ENCODE measurements around the gene PRUNE2.

The PRUNE2 gene

DNA sequence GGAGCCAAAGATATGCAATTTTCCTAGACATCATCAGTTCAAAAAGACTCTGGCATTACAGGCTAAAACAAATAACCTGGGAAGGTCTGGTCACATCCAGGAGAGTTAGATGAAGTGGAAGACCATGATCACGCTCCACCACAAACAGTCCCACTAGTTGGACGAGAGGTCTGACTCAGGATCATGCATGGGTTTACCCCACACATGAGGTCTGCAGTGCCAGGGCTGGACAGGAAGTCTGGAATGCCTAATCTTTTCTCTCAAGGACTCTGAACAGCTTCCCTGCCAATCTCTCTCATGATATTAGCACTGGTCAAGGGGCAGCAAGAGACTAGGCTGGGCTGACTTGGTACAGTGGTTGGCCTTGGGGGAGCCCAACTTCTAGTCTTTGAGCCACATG is 7.1 kb downstream of the PRUNE2 start:
- no peak for DNase-seq (ENCODE audit: low read depth in 3 of 3)

DNA sequence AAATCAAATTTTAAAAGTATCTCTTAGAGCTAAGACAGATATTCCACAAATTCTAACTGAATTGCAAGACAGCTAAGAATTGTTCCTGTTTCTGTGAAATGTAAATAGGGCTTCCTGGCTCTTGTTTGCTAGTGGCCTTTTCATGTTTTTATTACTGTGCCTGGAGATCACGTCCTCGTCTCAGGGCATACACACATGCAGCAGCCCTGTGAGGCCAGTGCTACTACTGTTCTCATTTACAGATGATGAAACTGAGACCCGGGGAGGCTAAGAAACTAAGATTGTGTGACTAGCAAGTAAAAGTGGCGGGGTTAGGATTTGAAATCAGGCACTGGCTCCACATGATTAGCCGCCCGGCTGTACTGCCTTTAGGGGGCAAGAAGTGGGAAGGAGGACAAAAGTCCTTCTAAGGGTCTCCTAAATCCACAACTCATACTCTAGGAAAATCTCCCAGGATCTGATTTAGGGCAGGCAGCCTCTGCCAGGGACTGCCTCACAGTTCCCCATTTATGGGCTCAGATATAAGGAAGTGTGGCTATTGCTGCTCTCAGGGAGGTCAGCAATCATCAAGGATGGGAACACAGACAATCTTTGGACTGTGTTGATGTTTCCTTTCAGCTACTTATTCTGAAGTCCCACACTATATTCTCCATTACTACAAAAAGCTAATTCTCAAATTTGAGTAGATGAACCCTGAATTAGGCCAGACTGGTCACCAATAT is 7.9 kb downstream of the PRUNE2 start:
- DNase-seq (ENCODE audit: low read depth in 3 of 3) = no peak

DNA sequence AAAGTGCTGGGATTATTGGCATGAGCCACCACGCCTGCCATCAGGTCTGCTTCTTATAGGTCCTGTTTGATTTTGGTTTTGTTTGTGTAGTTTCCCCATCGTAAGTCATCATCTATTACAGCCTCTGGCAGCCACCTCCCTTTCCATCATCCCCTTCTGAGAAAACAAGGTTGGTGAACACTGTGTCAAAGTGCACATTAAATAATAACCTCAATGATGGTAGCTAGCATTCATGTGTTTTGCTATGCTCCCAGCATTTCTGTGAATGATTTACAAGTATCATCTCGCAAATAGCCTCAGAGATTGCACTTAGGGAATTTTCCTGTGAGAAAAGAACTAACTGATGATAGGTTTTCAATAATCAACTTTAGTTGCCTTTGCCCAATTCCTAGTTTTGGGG is 9.9 kb downstream of the PRUNE2 start:
- DNase-seq (ENCODE audit: low read depth in 3 of 3) = no peak

DNA sequence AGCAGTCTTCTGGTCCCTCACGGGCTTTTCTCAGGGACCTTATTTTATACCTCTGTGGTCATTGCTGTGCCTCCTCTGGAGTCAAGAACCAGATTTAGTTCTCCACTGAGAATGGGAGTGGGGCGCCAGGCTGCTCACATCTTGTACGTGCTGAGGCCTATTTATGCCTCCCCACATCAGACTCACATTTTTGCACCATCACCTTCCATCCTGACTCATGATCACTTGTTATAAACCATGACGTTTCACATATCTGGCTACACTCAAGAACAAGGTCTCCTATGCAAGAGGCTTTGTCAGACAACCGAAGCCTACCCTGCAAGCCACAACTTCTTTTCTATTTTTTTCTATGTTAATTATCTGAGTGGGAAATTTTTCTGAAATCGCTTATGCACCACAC is 10.7 kb downstream of the PRUNE2 start:
- DNase-seq (ENCODE audit: low read depth in 3 of 3) = no peak

DNA sequence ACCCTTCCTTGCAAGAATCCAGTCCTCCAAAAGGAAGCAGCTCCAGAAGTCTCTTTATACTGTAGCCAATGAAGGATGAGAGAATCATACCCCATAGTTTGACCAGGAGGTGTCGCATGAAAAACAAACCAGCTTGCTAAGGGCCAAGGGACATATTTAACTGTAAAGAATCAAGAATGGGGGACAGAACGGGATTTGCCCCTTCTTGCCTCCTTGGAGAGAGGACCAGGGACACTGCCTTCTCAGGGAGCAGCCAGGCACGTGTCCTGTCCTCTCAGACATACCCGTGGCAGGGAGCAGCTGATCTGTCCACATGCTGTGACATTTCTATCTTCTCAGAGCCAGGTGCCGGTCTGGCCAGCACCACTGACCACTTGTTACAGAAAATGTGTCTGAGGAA is 11.7 kb downstream of the PRUNE2 start:
- DNase-seq (ENCODE audit: low read depth in 3 of 3) = no peak

DNA sequence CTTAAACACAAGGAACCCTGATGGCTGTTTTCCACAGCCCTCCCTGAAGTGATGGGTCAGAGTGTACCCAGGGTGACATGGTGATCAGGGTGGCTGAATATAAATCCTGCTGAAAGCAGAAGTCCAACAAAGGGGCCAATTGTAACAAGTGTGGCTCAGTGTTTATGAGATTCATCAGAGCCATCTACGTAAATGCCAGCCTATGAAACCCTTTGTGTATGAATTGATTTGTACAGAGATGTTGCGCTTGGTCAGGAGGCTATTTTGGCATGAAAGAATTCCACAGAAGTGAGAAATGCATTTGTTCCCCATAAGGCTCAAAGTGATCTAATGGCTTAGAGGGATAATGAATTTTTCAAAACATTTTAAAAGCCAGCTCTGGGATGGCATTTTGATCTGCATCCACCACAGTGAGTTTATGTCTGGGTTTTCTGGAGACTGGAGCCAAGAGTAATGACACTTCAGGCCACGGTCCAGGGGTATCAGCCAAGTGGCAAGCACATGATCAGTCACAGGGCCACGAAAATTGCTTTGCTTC is 12.4 kb downstream of the PRUNE2 start:
- no peak for DNase-seq (ENCODE audit: low read depth in 3 of 3)

DNA sequence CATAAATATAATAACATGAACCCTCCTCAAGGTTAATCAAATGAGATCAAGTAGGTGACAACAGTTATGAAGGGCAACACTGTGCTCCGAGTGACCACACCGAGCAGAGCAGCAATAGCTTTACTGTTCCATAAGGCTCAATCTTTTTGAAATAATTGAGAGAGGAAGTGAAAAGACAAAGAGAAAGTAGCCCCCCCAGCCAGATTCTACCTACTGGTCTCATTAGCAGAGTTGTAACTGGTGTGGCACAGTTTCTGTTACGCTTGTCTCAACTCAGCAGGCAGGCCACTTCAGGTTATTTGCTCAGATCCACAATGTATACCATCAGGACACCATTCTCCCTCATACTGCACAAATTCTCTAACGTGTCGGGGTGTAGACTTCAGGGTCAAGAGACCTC is 14.0 kb downstream of the PRUNE2 start:
- no peak for DNase-seq (ENCODE audit: low read depth in 3 of 3)

DNA sequence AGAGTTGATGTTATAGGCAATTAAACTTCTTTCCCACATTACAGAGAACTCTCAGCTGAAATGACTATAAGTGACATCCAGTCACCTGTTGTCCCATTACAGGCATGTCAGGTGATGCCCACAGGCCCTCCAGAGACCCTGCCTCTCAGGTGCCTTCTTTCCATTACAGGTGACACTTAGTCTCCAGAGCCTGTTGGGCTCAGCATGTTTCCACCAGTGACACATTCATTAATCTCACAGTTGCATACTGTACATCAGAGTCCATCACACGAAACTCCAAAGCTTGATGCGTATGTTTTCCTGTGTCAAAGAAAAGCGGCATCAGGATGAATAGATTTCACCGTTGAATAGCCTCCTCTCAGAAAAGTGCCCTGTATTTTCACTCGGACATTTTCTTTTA is 14.6 kb downstream of the PRUNE2 start:
- DNase-seq (ENCODE audit: low read depth in 3 of 3) = no peak

DNA sequence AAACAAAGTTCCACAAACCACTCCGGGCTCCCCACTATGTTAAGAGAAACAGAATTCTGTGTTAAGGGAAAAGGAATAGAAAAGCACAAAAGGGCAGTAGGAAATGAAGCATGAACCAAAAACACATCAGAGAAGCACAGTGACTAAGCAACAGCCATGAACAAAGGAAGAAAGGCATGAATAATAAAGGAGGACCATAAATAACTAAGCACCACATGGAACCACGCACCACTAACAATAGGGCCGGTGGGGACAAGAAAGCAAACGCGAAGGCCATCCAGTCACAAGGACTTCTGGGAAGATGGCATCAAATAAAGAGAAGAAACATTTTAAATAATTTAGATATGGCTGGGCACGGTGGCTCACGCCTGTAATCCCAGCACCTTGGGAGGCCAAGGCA is 18.0 kb downstream of the PRUNE2 start:
- DNase-seq (ENCODE audit: low read depth in 3 of 3) = no peak

DNA sequence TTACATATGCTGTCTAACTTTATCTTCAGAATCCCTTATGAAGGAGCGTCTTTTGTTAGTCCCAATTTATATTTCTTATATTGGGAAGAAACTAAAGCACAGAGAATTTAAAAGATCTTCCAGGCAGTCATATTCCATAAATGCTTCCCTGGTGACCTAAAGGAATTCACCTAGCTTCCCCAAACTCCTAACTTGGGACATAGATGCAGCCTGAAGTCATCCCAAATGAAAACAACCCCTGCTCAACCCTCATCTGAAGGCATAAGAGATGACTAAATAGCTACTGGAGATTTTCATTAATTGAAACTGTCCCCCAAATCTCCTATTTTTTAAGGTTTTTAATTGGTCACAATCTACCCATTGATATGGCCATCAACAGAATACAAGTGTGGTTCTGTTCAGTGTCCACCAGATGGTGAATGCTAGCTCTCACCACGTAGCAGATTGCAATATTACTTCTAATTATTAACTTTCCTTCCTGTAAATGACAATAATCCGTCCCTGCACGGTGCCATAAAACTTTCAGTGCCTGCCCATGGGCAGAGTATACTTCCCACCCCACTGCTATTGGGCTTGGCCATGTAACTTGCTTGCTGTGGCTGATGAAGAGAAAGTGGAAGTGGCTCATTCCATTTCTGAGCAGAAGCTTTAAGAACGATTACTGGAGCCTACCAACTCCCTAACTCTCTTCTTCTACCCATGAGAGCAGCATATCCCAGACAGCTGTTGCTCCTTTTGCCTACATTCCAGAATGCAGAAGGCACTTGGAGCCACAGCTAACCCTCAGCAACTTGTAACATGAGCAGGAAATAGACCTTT is 18.7 kb downstream of the PRUNE2 start:
- DNase-seq (ENCODE audit: low read depth in 3 of 3) = no peak

DNA sequence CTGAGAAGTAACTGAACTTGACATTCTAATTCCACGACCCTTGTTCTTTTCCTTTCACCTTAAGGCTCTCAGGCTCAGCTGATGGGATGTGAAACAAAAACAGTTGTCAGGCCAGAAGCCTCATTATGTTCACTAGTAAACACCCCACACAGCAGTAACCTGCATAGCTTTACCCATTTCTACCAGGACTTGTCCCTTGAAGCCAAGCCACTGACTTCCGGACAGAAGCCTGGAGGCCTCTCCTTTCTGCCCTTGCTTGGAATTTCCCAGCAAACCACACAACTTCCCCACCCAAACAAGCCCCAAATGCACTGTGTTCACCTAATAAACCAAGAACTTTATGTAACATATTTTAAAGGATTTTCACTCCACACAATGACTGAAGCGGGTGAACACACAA is 19.6 kb downstream of the PRUNE2 start:
- DNase-seq (ENCODE audit: low read depth in 3 of 3) = no peak

DNA sequence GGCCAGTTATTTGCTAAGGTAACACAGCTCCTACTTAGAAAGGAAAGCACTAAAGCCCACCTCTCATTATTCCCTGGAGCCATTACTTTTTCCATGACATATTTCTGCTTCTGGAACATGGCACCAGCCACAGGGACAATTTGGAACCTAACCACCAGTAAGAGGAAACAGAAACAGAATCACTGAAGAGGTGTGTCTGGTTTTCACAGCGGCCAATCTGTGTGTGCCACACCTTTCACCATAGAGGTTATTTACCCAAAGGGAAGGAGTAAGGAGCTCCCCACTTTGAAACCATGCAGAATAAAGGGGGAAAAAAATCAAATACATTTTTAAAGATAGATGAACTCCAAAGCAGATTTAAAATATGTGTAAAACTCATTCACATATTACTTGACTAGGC is 21.1 kb downstream of the PRUNE2 start:
- DNase-seq (ENCODE audit: low read depth in 3 of 3) = no peak

DNA sequence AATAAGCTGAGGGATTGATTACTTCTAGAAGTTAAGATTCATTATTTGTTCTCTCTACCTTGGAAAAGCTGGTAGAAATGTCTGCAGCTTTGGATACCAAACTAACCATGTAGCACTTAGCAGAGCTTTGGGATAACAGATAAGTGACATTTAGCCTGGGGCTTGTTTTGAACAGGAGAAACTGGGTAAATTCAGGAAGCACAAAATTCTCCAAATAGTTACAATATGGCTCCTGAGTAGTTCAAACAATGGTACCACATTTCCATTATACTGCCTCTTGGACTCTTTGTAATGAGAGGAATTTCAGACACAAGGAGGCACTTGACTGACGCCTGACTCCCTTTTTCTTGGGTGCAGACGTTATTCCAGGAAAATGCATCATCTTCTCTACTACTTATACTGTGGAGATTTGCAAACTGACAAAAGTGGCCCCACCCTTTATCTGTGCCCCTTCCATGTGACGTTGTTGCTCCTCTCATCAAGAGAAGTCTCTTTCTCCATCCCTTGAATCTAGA is 22.5 kb downstream of the PRUNE2 start:
- no peak for DNase-seq (ENCODE audit: low read depth in 3 of 3)

DNA sequence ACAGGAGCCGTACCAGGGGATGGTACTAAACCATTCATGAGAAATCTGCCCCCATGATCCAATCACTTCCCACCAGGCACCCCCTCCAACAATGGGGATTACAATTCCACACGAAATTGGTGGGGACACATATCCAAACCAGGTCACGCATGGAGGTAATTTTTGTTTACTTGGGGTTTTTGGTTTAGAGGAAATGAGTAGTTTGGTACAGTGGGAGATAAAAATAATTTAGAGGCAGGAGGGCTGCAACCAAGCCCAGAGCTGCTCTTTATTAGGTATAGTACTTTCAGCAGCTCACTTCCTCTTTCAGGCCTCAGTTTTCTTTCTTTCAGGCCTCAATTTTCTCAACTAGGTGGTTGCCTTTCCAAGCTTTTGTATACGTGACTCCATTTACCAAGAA is 23.2 kb downstream of the PRUNE2 start:
- DNase-seq (ENCODE audit: low read depth in 3 of 3) = no peak

DNA sequence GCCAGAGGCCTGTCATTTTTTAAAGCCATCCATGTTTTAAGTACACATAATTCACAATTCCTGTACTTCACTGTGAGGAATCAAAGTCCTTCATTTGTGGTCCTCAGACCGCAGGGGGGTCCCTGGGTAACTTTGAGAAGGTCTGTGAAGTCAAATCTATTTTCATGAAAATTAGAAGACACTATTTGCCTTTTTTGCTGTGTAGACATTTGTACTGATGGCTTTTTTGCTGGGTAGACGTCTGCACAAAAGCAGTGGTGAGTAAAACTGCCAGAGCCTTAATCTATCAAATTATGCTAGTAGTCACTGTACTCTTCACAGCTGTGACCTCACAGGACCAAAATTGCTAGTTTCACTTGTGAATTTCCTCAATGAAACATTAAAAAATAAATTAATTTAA is 25.7 kb downstream of the PRUNE2 start:
- DNase-seq (ENCODE audit: low read depth in 3 of 3) = no peak

DNA sequence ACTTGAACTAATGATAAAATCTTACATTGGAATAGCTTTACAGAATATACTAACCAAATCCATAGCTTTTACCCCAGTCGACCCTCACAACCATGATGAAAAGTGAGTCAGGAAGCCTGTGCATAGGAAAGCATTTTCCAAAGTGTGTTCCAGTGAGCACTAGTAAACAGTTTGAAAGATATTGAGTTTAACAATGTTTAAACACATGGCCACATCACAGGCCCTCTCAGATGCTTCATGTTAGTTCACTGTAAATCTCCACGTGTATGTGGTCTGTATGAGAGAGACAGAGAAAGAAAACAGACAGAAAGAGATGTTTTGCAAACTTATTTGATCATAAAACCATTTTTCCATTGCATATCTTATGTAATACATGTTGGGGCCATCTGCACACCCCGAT is 27.0 kb downstream of the PRUNE2 start:
- DNase-seq (ENCODE audit: low read depth in 3 of 3) = no peak

DNA sequence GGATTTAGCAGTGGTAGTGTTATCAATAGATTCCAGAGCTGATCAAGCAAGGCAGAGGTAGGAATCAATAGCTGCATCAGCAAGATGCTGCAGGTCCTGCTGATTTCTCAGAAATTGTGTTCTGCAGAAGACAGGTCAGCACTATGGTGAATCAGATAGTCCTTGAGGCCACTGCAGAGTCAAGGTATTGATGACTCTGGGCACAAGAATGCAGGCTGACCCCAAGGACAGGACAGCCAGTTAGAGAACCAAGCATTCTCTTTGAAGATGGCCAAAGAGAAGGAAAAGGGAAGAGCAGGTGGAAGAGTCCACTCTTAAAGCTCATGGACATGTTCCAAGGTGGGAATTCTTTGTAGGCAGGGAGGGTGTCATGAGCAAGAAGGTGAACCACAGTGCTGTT is 28.0 kb downstream of the PRUNE2 start:
- DNase-seq (ENCODE audit: low read depth in 3 of 3) = no peak

DNA sequence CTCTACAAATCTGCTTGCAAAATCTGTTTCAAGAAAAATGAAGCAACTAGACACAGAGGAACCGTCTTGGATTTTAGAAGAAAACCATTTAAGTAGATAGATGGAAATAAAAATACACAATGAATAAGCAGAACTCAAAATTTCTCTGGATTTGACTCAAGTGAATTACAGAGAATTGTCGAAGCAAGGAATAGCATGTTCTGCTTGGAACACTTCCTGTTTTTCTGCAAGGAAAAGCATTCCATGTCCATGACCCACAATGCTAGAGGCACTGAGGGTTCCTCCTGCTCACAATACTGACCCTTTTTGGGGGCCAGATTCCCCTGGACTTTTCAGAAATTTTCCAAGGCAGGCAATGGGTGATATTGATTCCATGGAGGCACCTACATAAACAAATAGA is 29.8 kb downstream of the PRUNE2 start:
- no peak for DNase-seq (ENCODE audit: low read depth in 3 of 3)

DNA sequence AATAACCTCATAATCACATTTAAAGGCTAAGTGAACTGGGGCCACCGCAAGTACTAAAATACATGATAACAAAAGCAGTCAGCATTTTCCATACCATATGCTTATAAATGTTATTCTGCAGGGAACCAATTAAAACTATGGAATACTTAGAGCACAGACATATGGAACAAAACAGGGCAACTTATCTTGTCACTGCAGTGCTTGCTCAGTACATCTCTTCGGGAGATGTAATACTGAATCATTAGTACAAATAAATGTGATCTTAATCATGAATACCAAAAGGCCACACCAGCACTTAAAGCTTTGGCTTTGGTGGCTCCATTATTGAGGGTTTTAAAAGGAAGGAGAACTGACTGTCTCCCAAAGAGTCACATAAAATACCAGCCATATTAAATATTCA is 32.1 kb downstream of the PRUNE2 start:
- no peak for DNase-seq (ENCODE audit: low read depth in 3 of 3)

DNA sequence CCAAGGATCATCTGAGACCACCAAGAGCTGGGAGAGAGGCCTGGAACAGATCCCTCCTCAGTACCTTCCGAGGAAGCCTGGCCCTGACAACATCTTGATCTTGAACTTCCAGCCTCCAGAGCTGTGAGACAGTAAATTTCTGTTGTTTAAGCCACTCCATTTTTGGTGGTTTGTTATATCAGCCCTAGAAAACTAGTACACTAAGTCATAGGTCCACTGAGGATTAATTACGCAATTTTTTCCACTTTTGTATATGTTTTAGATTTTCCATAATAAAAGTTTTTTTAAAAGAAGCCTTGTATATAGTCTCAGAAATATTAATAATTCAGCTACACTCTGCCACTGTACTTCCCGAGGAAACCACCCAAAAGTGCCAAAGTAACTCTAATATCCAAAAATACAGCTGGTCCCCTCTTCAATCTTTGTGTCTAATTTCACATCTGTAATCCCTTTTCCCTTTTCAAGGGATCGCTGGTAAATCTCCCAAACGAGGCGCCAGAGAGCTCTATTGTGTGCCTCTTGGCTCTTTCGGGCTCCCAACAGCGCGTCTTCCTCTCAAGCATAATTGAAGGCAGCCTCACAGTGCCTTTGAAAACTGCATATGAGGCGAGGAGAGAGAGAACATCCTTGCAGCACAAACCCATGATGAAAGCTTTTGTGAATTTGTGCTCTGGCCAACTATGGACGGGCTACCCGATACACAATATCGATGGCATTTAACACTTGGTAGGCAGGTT is 32.7 kb downstream of the PRUNE2 start:
- no peak for DNase-seq (ENCODE audit: low read depth in 3 of 3)

DNA sequence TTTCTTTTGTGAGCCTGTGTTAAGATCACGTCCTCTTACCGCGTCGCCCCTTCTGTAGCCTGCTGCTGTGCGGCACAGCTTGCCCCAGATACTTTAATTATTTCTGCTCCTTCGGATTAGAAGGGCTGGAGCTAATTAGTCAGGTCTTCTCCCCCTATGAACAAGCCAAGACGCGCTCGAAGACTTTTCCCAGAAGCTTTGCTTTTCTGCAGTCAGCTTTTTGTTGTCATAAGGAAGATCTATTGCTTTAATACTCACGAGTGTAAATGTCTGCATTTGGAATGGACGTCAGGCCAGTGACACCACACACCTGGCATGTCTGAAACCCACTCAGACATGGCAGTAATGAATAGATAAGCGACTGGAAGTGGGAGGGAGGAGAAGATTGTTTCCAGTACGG is 37.0 kb downstream of the PRUNE2 start:
- no peak for DNase-seq (ENCODE audit: low read depth in 3 of 3)

DNA sequence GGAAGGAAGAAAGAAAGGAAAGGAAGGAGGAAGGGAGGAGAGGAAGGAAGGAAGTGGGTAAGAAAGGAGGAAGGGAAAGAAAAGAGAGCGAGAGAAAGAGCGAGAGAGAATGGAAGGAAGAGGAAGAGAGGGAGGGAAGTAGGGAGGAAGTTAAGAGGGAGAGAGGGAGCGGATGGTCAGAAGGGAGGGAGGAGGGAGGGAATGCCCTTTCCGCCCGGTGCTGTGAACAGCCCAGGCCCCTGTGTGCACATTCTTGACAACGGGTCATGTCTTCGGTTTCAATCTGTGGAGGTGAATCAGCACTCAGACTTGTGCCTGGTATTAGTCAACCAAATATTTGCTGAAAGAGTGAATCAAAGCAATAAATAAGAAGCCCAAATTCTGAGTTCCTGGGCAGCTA is 39.2 kb downstream of the PRUNE2 start:
- no peak for DNase-seq (ENCODE audit: low read depth in 3 of 3)
